ENCODE data around the gene AZIN2. TPM values are rescaled to one million over a fixed set of nuclear protein-coding genes. Genes with fewer than 3 reads are reported as not detected.
"Not testable (repeated sequence)": the region's sequence is repeated elsewhere in the genome, so short reads cannot be mapped to it uniquely, and the experiment has no call there.

Gene AZIN2
- total RNA-seq, 1 donor from 2014 or later: 0.60 TPM

GRCh38 chr1:33057095-33057494 is 23.9 kb upstream of the AZIN2 start:
- no peak for DNase-seq (ENCODE audit: low read depth in 2 of 2)

- peak in 1 of 2 donors; percentile 82 for DNase-seq (ENCODE audit: low read depth in 2 of 2)
Measured at GRCh38 chr1:33060579-33061083, 20.3 kb upstream of the AZIN2 start.

- no peak for DNase-seq (ENCODE audit: low read depth in 2 of 2)
Measured at GRCh38 chr1:33061834-33062233, 19.1 kb upstream of the AZIN2 start.

- DNase-seq (ENCODE audit: low read depth in 2 of 2): not testable (repeated sequence)
Measured at GRCh38 chr1:33064284-33064683, 16.7 kb upstream of the AZIN2 start.

GRCh38 chr1:33065301-33065700 is 15.7 kb upstream of the AZIN2 start:
- no peak for DNase-seq (ENCODE audit: low read depth in 2 of 2)

- DNase-seq (ENCODE audit: low read depth in 2 of 2): not testable (repeated sequence)
Measured at GRCh38 chr1:33066477-33066876, 14.5 kb upstream of the AZIN2 start.

GRCh38 chr1:33068108-33068507 is 12.8 kb upstream of the AZIN2 start:
- DNase-seq (ENCODE audit: low read depth in 2 of 2): not testable (repeated sequence)

- DNase-seq (ENCODE audit: low read depth in 2 of 2): no peak
Measured at GRCh38 chr1:33070628-33071027, 10.3 kb upstream of the AZIN2 start.

GRCh38 chr1:33072707-33073106 is 8.2 kb upstream of the AZIN2 start:
- DNase-seq (ENCODE audit: low read depth in 2 of 2): no peak

GRCh38 chr1:33074193-33074945 is 6.6 kb upstream of the AZIN2 start:
- no peak for DNase-seq (ENCODE audit: low read depth in 2 of 2)

GRCh38 chr1:33078030-33078591 is 2.8 kb upstream of the AZIN2 start:
- no peak for DNase-seq (ENCODE audit: low read depth in 2 of 2)

GRCh38 chr1:33080373-33080772 is 580 bp upstream of the AZIN2 start:
- DNase-seq (ENCODE audit: low read depth in 2 of 2): no peak

GRCh38 chr1:33081554-33082305 is 777 bp downstream of the AZIN2 start:
- DNase-seq (ENCODE audit: low read depth in 2 of 2): no peak

GRCh38 chr1:33082575-33083108 is 1.7 kb downstream of the AZIN2 start:
- DNase-seq (ENCODE audit: low read depth in 2 of 2): no peak

GRCh38 chr1:33085332-33085731 is 4.4 kb downstream of the AZIN2 start:
- DNase-seq (ENCODE audit: low read depth in 2 of 2): no peak

- DNase-seq (ENCODE audit: low read depth in 2 of 2): peak; percentile 86 to 89
Measured at GRCh38 chr1:33086384-33086850, 5.5 kb downstream of the AZIN2 start.

- no peak for DNase-seq (ENCODE audit: low read depth in 2 of 2)
Measured at GRCh38 chr1:33087677-33088076, 6.7 kb downstream of the AZIN2 start.

GRCh38 chr1:33088119-33088906 is 7.4 kb downstream of the AZIN2 start:
- DNase-seq (ENCODE audit: low read depth in 2 of 2): no peak

- no peak for DNase-seq (ENCODE audit: low read depth in 2 of 2)
Measured at GRCh38 chr1:33089457-33089856, 8.5 kb downstream of the AZIN2 start.

GRCh38 chr1:33092438-33092837 is 11.5 kb downstream of the AZIN2 start:
- DNase-seq (ENCODE audit: low read depth in 2 of 2): no peak

- no peak for DNase-seq (ENCODE audit: low read depth in 2 of 2)
Measured at GRCh38 chr1:33093004-33093403, 12.1 kb downstream of the AZIN2 start.

All from lung microvascular endothelial cell (primary cell).